GM23338 (cell line): ENCODE measurements around the gene DCAKD. TPM values are rescaled to one million over a fixed set of nuclear protein-coding genes. Genes with fewer than 3 reads are reported as not detected.

Experiments used
- ATAC-seq: fragments of 200-7000 bp; cut with Tn5 transposase; 3 replicates; pipeline ENCODE4 v1.9.1; 2020
- DNase-seq: peaks from one replicate; pipeline ENCODE4 v3.0.0-alpha.2; 2015; ENCODE audit warnings: low spot score
- H2AFZ ChIP-seq: fragments of 200-600 bp; sonication (generic); 2 replicates; pipeline ENCODE4 v1.8.0; 2016; ENCODE audit warnings: antibody characterized with exemption, mild to moderate bottlenecking, moderate library complexity
- H3F3A ChIP-seq: fragments of 200-600 bp; sonication (generic); replicated peaks from 2 replicates; pipeline ENCODE4 v1.8.0; 2017; ENCODE audit warnings: antibody characterized with exemption, mixed run types, low read depth
- H3K27ac ChIP-seq: fragments of 200-600 bp; sonication (generic); 2 replicates; pipeline ENCODE4 v1.6.1; 2016; ENCODE audit warnings: low read depth
- H3K27me3 ChIP-seq: fragments of 200-600 bp; sonication (generic); 2 replicates; pipeline ENCODE4 v1.8.0; 2016; ENCODE audit warnings: mild to moderate bottlenecking, mixed run types, moderate library complexity; ENCODE audit not compliant: insufficient read depth
- H3K36me3 ChIP-seq: fragments of 200-600 bp; sonication (generic); 2 replicates; pipeline ENCODE4 v1.8.0; 2016; ENCODE audit warnings: mild to moderate bottlenecking; ENCODE audit not compliant: insufficient read depth
- H3K4me1 ChIP-seq: fragments of 200-600 bp; sonication (generic); 2 replicates; pipeline ENCODE4 v1.8.0; 2016; ENCODE audit warnings: mild to moderate bottlenecking, moderate library complexity; ENCODE audit not compliant: insufficient read depth
- H3K4me2 ChIP-seq: fragments of 200-600 bp; sonication (generic); 2 replicates; pipeline ENCODE4 v1.7.1; 2017; ENCODE audit warnings: mixed run types
- H3K4me3 ChIP-seq: fragments of 200-600 bp; sonication (generic); 2 replicates; pipeline ENCODE4 v1.6.1; 2016; ENCODE audit warnings: mixed run types
- H3K79me2 ChIP-seq: fragments of 200-600 bp; sonication (generic); replicated peaks from 2 replicates; pipeline ENCODE4 v1.8.0; 2017; ENCODE audit warnings: mild to moderate bottlenecking; ENCODE audit not compliant: insufficient read depth
- H3K9me2 ChIP-seq: fragments of 200-600 bp; sonication (generic); 2 replicates; pipeline ENCODE4 v1.8.0; 2017; ENCODE audit not compliant: insufficient read depth
- H4K20me1 ChIP-seq: fragments of 200-600 bp; sonication (generic); replicated peaks from 2 replicates; pipeline ENCODE4 v1.8.0; 2017; ENCODE audit warnings: mild to moderate bottlenecking; ENCODE audit not compliant: insufficient read depth
- H3K27ac Mint-ChIP-seq: 2 replicates; pipeline ENCODE4 v1.8.0; 2020; ENCODE audit warnings: inconsistent platforms, mild to moderate bottlenecking, moderate library complexity, mixed read lengths
- H3K27me3 Mint-ChIP-seq: 3 replicates; pipeline ENCODE4 v1.8.0; 2022; ENCODE audit warnings: low read depth, mild to moderate bottlenecking, moderate library complexity, mixed read lengths, inconsistent platforms; ENCODE audit not compliant: insufficient read depth, poor library complexity
- H3K36me3 Mint-ChIP-seq: 3 replicates; pipeline ENCODE4 v1.8.0; 2021; ENCODE audit warnings: low read depth, mild to moderate bottlenecking, inconsistent platforms, moderate library complexity, mixed read lengths
- H3K4me1 Mint-ChIP-seq: 3 replicates; pipeline ENCODE4 v1.8.0; 2020; ENCODE audit warnings: mild to moderate bottlenecking, inconsistent platforms, mixed read lengths
- H3K4me3 Mint-ChIP-seq: 3 replicates; pipeline ENCODE4 v1.8.0; 2021; ENCODE audit warnings: moderate library complexity, mild to moderate bottlenecking, inconsistent platforms, mixed read lengths
- H3K9me3 Mint-ChIP-seq: 3 replicates; pipeline ENCODE4 v1.8.0; 2020; ENCODE audit warnings: moderate library complexity, mild to moderate bottlenecking, inconsistent platforms, mixed read lengths
- CREB1 ChIP-seq: fragments of 250-450 bp; sonication (Bioruptor Pico); IDR thresholded peaks from 2 replicates; pipeline ENCODE4 v1.5.0; 2020; ENCODE audit warnings: low read depth, mild to moderate bottlenecking, moderate library complexity
- EZH2 ChIP-seq: fragments of 200-600 bp; sonication (generic); IDR thresholded peaks from one replicate; pipeline ENCODE4 v1.8.0; 2017; ENCODE audit warnings: antibody characterized with exemption, mild to moderate bottlenecking, low read depth; ENCODE audit not compliant: unreplicated experiment
- POLR2AphosphoS5 ChIP-seq: IDR thresholded peaks from 2 replicates; pipeline ENCODE4 v1.6.1; 2016; ENCODE audit warnings: antibody characterized with exemption, low read depth
- ZNF331 ChIP-seq: fragments of 250-450 bp; sonication (Bioruptor Pico); IDR thresholded peaks from 2 replicates; pipeline ENCODE4 v1.5.0; 2020; ENCODE audit warnings: low read depth, mild to moderate bottlenecking, moderate library complexity
- polyA plus RNA-seq: library from polyadenylated mRNA; unstranded; fragments of >200 nt; fragmentation: Nextera tagmentation; extraction: Ambion mirVana; gene quantifications from 2 replicates; pipeline ENCODE4 v1.2.1, GENCODE V29; 2016
- total RNA-seq: library from RNA; depleted of rRNA; stranded (reverse); fragments of >200 nt; shearing (Covaris generic); gene quantifications from 2 replicates; pipeline ENCODE4 v1.2.3, GENCODE V29; 2014
- TF ChIP-seq, protein P1 (sequence below), 2 experiments: fragments of 200-600 bp in 1 of 2; sonication (generic) in 1 of 2; conservative IDR thresholded peaks; 2 replicates each; pipeline versions ENCODE4 v1.5.1 to v1.6.1; 2016 to 2017; ENCODE audit warnings: antibody characterized with exemption in 2 of 2, low read depth in 2 of 2, mild to moderate bottlenecking in 2 of 2, moderate library complexity in 1 of 2

The DCAKD gene
- total and polyA plus RNA-seq, 2 experiments from 2014 or later, result 23.7 to 57.2 TPM

DNA sequence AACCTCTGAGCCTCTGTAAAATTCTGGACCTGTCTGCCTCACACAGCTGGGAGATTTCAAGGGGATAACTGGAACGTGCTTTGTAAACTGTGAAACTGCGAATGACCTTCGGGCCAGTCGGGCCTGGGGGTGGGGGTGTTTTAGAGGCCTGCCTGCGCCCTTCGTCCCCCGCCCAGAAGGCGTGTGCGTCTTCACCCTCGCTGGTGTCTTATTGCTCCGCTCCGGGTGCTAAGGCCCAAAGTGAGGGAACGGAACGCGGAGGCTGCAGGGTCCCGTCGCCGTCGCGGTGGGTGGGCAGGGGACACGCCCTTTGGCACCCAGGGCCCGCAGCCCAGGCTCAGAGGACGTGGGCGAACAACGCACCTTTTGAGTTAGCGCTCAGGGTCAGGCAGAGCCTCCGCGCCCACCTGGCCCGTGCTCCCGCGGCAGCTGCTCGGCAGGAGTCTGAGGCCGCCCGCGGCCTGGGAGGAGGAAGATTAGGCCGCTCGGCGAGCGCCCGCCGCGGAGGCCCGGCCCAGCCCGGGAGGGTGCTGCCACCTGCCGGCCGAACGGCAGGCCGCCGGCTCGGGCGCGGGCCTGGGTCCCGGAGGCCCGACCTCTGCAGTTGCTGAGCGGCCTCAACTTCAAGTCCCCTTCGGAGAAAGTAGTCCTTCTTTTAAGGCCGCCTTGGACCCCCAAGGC lies 29.7 kb downstream of the DCAKD start:
- Histone ChIP-seq H3K27me3 (peaks cover 49% of the 10 kb centered on the region), H3K9me2 (no peaks in the 10 kb centered on the region), H3K4me3 (peak overlapping the region; percentile 68), H3K4me2 (peak overlapping the region; percentile 90), H3K27ac (0 out of 2 replicates have a peak overlapping the region, but pooled peaks have one; percentile 26), H3K4me1 (peaks cover 20% of the 10 kb centered on the region), H3K79me2 (no peaks in the 10 kb centered on the region), H3K36me3 (0 out of 2 replicates have a peak, but pooled peaks cover 1% of the 10 kb centered on the region), H3F3A (peaks cover 15% of the 10 kb centered on the region; the same call in 1 of the 2 replicates), H4K20me1 (no peaks in the 10 kb centered on the region; the same call in 1 of the 2 replicates), H2AFZ (no peak overlapping the region)
- no peaks in the 10 kb centered on the region; the same call in 2 of the 3 replicates for H3K9me3 Mint-ChIP-seq
- H3K27ac Mint-ChIP-seq, result no peak overlapping the region
- ATAC-seq, result peak; percentile 76
- peaks cover 59% of the 10 kb centered on the region for H3K27me3 Mint-ChIP-seq
- TF ChIP-seq POLR2AphosphoS5 (peak; percentile 48; the same call in 1 of the 2 replicates), CREB1 (CRISPR knock-in tag) (no peak)
- TF ChIP-seq, protein P1, sequence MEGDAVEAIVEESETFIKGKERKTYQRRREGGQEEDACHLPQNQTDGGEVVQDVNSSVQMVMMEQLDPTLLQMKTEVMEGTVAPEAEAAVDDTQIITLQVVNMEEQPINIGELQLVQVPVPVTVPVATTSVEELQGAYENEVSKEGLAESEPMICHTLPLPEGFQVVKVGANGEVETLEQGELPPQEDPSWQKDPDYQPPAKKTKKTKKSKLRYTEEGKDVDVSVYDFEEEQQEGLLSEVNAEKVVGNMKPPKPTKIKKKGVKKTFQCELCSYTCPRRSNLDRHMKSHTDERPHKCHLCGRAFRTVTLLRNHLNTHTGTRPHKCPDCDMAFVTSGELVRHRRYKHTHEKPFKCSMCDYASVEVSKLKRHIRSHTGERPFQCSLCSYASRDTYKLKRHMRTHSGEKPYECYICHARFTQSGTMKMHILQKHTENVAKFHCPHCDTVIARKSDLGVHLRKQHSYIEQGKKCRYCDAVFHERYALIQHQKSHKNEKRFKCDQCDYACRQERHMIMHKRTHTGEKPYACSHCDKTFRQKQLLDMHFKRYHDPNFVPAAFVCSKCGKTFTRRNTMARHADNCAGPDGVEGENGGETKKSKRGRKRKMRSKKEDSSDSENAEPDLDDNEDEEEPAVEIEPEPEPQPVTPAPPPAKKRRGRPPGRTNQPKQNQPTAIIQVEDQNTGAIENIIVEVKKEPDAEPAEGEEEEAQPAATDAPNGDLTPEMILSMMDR (conservative IDR thresholded peaks at IDR 0.05; ENCODE audit: low read depth in 2 of 2), result peak; percentile 59 to 73
- H3K4me1 Mint-ChIP-seq, result peaks cover 31% of the 10 kb centered on the region
- H3K36me3 Mint-ChIP-seq, result peaks cover 3% of the 10 kb centered on the region
- peak overlapping the region; percentile 67 for H3K4me3 Mint-ChIP-seq
- DNase-seq, result peak; percentile 77

DNA sequence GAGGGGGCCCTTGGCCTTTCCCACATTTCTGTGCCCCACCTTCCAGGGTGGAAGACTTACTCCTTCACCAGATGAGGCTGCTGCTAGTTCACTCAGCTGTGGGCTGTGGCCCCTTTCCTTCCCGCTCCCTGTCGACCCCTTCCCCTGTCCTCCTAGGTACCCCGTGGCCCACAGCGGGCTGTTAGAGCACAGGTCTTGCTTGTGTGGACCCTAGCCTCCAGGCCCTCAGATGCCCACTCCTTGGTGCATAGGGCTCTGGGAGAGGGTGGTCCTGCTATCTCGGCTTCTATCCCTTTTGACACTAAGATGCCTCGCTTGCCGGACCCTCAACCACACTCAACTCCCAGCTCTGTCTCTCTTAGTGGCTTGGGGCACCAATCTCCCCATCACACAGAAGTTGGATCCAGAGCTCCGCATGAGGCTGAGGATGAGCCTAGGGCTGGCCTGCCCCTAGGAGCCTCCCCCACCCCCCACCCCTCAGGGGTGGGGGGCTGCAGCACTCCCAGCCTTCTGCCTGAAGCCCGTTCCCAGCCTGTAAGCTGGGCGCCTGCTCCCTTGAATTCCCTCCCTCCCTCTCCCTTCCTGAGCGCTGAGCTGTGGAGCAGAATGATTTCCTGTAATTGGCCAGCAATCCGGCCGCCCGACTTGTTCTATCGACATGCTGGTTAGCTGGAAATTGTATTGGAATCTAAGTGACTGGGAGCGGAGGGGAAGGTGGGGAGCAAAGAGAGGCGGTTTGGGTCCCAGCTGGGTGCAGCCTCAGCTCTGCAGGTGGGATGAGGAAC lies 30.9 kb downstream of the DCAKD start:
- Mint-ChIP-seq H3K9me3 (no peaks in the 10 kb centered on the region; the same call in 2 of the 3 replicates), H3K36me3 (peaks cover 3% of the 10 kb centered on the region), H3K27ac (no peak overlapping the region), H3K4me3 (peak overlapping the region; percentile 67), H3K4me1 (peaks cover 33% of the 10 kb centered on the region), H3K27me3 (peaks cover 59% of the 10 kb centered on the region)
- Histone ChIP-seq H4K20me1 (no peaks in the 10 kb centered on the region; the same call in 1 of the 2 replicates), H3K27me3 (peaks cover 49% of the 10 kb centered on the region), H3K36me3 (no peaks in the 10 kb centered on the region), H3F3A (peaks cover 15% of the 10 kb centered on the region; the same call in 1 of the 2 replicates), H3K4me2 (peak overlapping the region; percentile 90), H2AFZ (no peak overlapping the region), H3K9me2 (no peaks in the 10 kb centered on the region), H3K4me3 (peak overlapping the region; percentile 68), H3K4me1 (peaks cover 20% of the 10 kb centered on the region), H3K27ac (no peak overlapping the region), H3K79me2 (no peaks in the 10 kb centered on the region)
- DNase-seq, result peak; percentile 82
- TF ChIP-seq EZH2, result peak; percentile 12
- TF ChIP-seq ZNF331 (CRISPR knock-in tag), result no peak
- peak; percentile 23 for ATAC-seq
